Measurements from ENCODE around the gene ACBD6. TPM values are rescaled to one million over a fixed set of nuclear protein-coding genes. Genes with fewer than 3 reads are reported as not detected.

Gene ACBD6
- total RNA-seq, 5 donors from 2014 or later (not counting 1 experiment from before 2014, with no cell fraction given): 44.3 to 58.5 (median 53.0) TPM

DNA sequence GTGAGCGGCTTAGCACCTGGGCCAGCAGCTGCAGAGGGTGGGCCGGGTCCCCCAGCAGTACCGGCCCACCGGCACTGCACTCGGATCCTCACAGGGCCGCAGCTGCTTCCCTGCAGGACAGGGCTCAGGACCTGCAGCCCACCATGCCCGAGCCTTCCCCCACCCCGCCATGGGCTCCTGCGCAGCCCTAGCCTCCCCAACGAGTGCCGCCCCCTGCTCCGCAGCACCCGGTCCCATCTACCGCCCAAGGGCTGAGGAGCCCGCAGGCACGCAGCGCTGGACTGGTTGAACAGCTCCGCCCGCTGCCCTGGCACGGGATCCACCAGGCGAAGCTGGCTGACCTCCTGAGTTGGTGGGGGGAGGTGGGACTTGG, 6.3 kb upstream of the ACBD6 start:
- Histone ChIP-seq H3K9me3 (no peaks in the 10 kb centered on the region), H3K4me1 (ENCODE audit: control insufficient read depth in 1 of 2, extremely low read depth in 1 of 2, insufficient read depth in 2 of 2, low read length in 2 of 2) (no peaks in the 10 kb centered on the region), H3K36me3 (ENCODE audit: control insufficient read depth in 2 of 2, extremely low read depth in 1 of 2, insufficient read depth in 1 of 2, low read length in 1 of 2) (no peaks in the 10 kb centered on the region), H3K27me3 (replicated peaks in 1 of 2; ENCODE audit: control insufficient read depth in 2 of 2, extremely low read depth in 1 of 2, insufficient read depth in 2 of 2, low read length in 1 of 2) (peaks cover 0 to 11% of the 10 kb centered on the region in 2 experiments), H3K4me3 (ENCODE audit: control insufficient read depth in 1 of 2, extremely low read depth in 1 of 2, low read length in 1 of 2) (no peak overlapping the region), H3K27ac (ENCODE audit: low read length) (no peak overlapping the region)
- H3K36me3 Mint-ChIP-seq: no peaks in the 10 kb centered on the region
- 94% methylated on average over 19 of the region's 21 CpGs for WGBS (ENCODE audit: insufficient coverage)
- DNase-seq (no peak), ATAC-seq (replicated peaks in 1 of 4) (no peak)
- POLR2A ChIA-PET: no interaction called here
- CTCF ChIA-PET: no interaction called here
- H3K27me3 Mint-ChIP-seq: peaks cover 9 to 14% of the 10 kb centered on the region in 2 donors
- no peak overlapping the region for H3K27ac Mint-ChIP-seq
- H3K9me3 Mint-ChIP-seq: no peaks in the 10 kb centered on the region
- H3K4me1 Mint-ChIP-seq: peaks cover 0 to 7% (median 1%) of the 10 kb centered on the region in 3 donors
- no peak overlapping the region for H3K4me3 Mint-ChIP-seq

DNA sequence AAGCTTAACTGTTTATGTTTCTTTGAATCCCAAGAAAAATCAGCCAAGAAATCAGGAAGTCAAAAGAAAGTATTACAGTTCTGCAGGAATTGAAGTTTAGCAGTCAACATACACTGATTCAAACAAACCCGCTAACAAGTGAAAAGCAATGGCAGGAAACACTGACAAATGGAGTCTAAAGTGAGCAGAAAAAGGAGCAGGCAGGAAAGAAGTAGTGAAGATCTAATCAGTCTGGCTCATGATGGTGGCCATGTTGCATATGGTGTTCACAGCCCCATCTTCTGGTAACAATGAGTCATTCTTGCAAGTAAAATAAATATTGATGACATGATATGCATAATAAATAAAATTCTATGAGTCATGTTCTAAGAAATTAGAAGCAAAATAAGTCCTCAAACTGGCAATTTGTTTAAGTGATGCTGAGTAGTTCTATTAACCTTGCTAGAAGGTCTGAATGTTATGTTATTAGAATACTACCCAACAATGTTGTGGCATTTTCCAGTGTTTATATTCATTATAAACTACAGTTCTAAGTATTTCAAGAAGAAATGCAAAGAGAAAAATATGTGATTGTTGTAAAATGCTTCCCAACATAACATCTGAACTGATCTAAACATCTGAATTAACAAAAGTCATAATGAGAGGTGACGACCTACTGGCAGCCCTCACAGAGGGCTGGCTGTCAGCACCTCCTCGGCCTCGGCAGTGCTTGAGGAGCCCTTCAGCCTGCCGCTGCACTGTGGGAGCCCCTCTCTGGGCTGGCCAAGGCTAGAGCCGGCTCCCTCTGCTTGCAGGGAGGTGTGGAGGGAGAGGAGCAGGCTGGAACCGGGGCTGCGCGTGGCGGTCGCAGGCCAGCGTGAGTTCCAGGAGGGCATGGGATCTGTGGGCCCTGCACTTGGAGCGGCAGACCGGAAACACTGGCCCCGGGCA, 5.7 kb upstream of the ACBD6 start:
- no peaks in the 10 kb centered on the region for H3K36me3 Mint-ChIP-seq
- no peaks in the 10 kb centered on the region for H3K9me3 Mint-ChIP-seq
- H3K9me3 ChIP-seq: no peaks in the 10 kb centered on the region
- WGBS (ENCODE audit: insufficient coverage): 91% methylated on average over 15 of the region's 15 CpGs
- ChIA-PET POLR2A (no interaction called here), CTCF (interaction anchor here in 1 of 2 donors (1.0 kb wide), 1 partner anchor 34 kb away, joined by 3 read pairs; no protein-coding TSS in a partner anchor)
- peaks cover 0 to 11% of the 10 kb centered on the region in 2 experiments for H3K27me3 ChIP-seq (replicated peaks in 1 of 2; ENCODE audit: control insufficient read depth in 2 of 2, extremely low read depth in 1 of 2, insufficient read depth in 2 of 2, low read length in 1 of 2)
- no peaks in the 10 kb centered on the region for H3K36me3 ChIP-seq (ENCODE audit: control insufficient read depth in 2 of 2, extremely low read depth in 1 of 2, insufficient read depth in 1 of 2, low read length in 1 of 2)
- H3K4me3 ChIP-seq (ENCODE audit: control insufficient read depth in 1 of 2, extremely low read depth in 1 of 2, low read length in 1 of 2): no peak overlapping the region
- H3K4me3 Mint-ChIP-seq: no peak overlapping the region
- no peak overlapping the region for H3K27ac ChIP-seq (ENCODE audit: low read length)
- H3K4me1 Mint-ChIP-seq: peaks cover 5 to 13% (median 7%) of the 10 kb centered on the region in 3 donors
- H3K4me1 ChIP-seq (ENCODE audit: control insufficient read depth in 1 of 2, extremely low read depth in 1 of 2, insufficient read depth in 2 of 2, low read length in 2 of 2): peaks cover 4 to 5% of the 10 kb centered on the region in 2 experiments
- ATAC-seq (replicated peaks in 1 of 4) (peak in 1 of 4 experiments; percentile 47), DNase-seq (peak in 1 of 35 experiments; percentile 32)
- H3K27me3 Mint-ChIP-seq: peaks cover 9 to 14% of the 10 kb centered on the region in 2 donors
- no peak overlapping the region for H3K27ac Mint-ChIP-seq

DNA sequence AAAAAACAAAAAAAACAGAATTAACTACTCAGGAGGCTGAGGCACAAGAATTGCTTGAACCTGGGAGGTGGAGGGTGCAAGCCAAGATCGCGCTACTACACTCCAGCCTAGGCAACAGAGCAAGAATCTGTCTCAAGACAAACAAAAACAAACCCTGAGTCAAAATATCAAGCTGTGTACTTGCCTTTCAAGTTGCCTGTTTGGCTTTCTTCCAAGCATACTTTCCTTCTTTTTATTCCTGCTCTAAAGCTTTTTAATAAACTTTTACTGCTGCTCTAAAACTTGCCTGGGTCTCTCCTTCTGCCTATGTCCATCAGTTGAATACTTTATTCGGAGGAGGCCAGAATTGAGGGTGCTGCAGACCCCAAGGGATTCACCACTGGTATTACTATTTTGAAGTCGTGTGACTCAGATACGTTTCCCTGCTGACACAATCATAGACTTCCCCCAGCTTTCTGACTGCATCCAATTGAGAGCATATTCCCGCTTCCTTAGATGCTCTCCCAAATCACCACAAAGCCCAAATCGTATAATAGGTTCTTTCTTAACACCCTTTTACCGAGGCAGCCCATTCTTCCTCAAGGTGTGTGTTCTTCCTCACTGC, 3.5 kb upstream of the ACBD6 start:
- Mint-ChIP-seq H3K4me1 (peaks cover 21 to 31% (median 22%) of the 10 kb centered on the region in 3 donors), H3K27ac (no peak overlapping the region), H3K4me3 (no peak overlapping the region), H3K9me3 (no peaks in the 10 kb centered on the region), H3K27me3 (no peaks in the 10 kb centered on the region), H3K36me3 (no peaks in the 10 kb centered on the region)
- WGBS (ENCODE audit: insufficient coverage): 85% methylated on average over 7 of the region's 8 CpGs
- Histone ChIP-seq H3K4me3 (ENCODE audit: control insufficient read depth in 1 of 2, extremely low read depth in 1 of 2, low read length in 1 of 2) (no peak overlapping the region), H3K36me3 (ENCODE audit: control insufficient read depth in 2 of 2, extremely low read depth in 1 of 2, insufficient read depth in 1 of 2, low read length in 1 of 2) (no peaks in the 10 kb centered on the region), H3K4me1 (ENCODE audit: control insufficient read depth in 1 of 2, extremely low read depth in 1 of 2, insufficient read depth in 2 of 2, low read length in 2 of 2) (peaks cover 14 to 16% of the 10 kb centered on the region in 2 experiments), H3K27me3 (replicated peaks in 1 of 2; ENCODE audit: control insufficient read depth in 2 of 2, extremely low read depth in 1 of 2, insufficient read depth in 2 of 2, low read length in 1 of 2) (peaks cover 0 to 6% of the 10 kb centered on the region in 2 experiments), H3K9me3 (no peaks in the 10 kb centered on the region), H3K27ac (ENCODE audit: low read length) (no peak overlapping the region)
- ChIA-PET CTCF (interaction anchor here in 1 of 2 donors (1.2 to 4.1 kb wide), 2 partner anchors 10 to 27 kb away, joined by 4 to 20 read pairs; no protein-coding TSS in a partner anchor), POLR2A (no interaction called here)
- ATAC-seq (replicated peaks in 1 of 4): no peak
- DNase-seq: no peak

DNA sequence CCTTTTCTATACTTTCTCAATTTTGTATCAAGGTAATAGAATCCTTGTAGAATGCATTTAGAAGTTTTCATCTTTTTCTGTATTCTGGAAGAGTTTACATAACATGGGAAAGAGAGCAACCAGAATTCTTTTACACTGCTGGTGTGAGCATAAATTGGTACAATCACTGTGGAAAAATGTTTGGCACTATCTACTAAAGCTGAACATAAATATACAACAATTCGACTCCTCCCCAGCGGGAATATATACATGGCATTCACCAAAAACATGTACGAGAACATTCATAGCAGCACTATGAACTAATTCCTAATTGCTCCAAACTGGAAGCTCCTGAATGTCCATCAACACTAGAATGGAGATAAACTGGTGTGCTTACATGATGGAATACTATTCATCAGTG, 1.8 kb upstream of the ACBD6 start:
- H3K9me3 Mint-ChIP-seq: no peaks in the 10 kb centered on the region
- Histone ChIP-seq H3K4me3 (ENCODE audit: control insufficient read depth in 1 of 2, extremely low read depth in 1 of 2, low read length in 1 of 2) (no peak overlapping the region), H3K4me1 (ENCODE audit: control insufficient read depth in 1 of 2, extremely low read depth in 1 of 2, insufficient read depth in 2 of 2, low read length in 2 of 2) (peaks cover 21 to 22% of the 10 kb centered on the region in 2 experiments), H3K36me3 (ENCODE audit: control insufficient read depth in 2 of 2, extremely low read depth in 1 of 2, insufficient read depth in 1 of 2, low read length in 1 of 2) (no peaks in the 10 kb centered on the region), H3K9me3 (no peaks in the 10 kb centered on the region), H3K27me3 (replicated peaks in 1 of 2; ENCODE audit: control insufficient read depth in 2 of 2, extremely low read depth in 1 of 2, insufficient read depth in 2 of 2, low read length in 1 of 2) (peaks cover 0 to 6% of the 10 kb centered on the region in 2 experiments), H3K27ac (ENCODE audit: low read length) (no peak overlapping the region)
- WGBS (ENCODE audit: insufficient coverage): no CpG with 5 or more reads among the region's 3 CpGs
- peaks cover 26 to 41% (median 36%) of the 10 kb centered on the region in 3 donors for H3K4me1 Mint-ChIP-seq
- H3K4me3 Mint-ChIP-seq: peak overlapping the region; percentile 9 to 41 (median 31)
- H3K27ac Mint-ChIP-seq: peak overlapping the region in 1 of 2 donors; percentile 43
- ATAC-seq (replicated peaks in 1 of 4) (no peak), DNase-seq (no peak)
- H3K36me3 Mint-ChIP-seq: no peaks in the 10 kb centered on the region
- ChIA-PET POLR2A (interaction anchor here (0.6 to 1.1 kb wide), 3 partner anchors 27 to 375 kb away, joined by 3 read pairs; partner anchors contain the start of gene XPR1 (in 1 of the 2)), CTCF (interaction anchor here (1.2 to 4.1 kb wide), 4 partner anchors 11 to 656 kb away, joined by 4 to 20 read pairs (median 11); no protein-coding TSS in a partner anchor)
- H3K27me3 Mint-ChIP-seq: no peaks in the 10 kb centered on the region

DNA sequence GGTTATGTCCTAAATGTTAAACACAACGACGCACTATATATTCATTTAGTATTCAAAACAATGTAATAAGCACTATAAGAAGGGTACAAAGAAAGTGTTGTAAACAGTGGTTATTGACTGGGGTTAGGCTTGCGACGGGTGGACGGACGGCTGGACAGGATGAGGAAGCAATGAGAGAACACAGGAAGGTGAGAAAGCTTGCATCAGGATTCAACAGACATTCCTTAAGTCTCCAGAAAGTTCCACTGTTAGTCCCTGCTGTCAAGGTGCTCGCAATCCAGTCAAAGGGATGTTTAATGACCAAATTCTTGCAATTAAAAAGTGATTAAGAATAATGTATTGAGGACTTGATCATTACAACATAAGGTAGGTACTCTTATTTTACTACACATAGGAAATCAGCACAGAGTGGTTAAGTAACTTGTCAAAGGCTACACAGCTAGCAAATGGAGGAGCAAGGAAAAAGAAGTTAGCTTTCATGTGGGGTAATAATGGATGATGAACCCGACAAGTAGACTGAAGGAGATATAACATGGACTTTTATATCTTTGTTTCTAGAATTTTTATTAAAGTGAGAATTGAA, 994 bp upstream of the ACBD6 start:
- Mint-ChIP-seq H3K36me3 (peaks cover 3% of the 10 kb centered on the region), H3K4me3 (peak overlapping the region; percentile 92 to 96 (median 95)), H3K27me3 (no peaks in the 10 kb centered on the region), H3K27ac (peak overlapping the region; percentile 96 to 99), H3K4me1 (peaks cover 29 to 44% (median 39%) of the 10 kb centered on the region in 3 donors), H3K9me3 (no peaks in the 10 kb centered on the region)
- ChIA-PET POLR2A (interaction anchor here in 1 of 2 donors (0.8 kb wide), 1 partner anchor 688 kb away, joined by 6 read pairs; no protein-coding TSS in a partner anchor), CTCF (interaction anchor here (0.6 to 4.1 kb wide), 4 partner anchors 9 to 657 kb away, joined by 3 to 20 read pairs (median 11); no protein-coding TSS in a partner anchor)
- no peaks in the 10 kb centered on the region for H3K36me3 ChIP-seq (ENCODE audit: control insufficient read depth in 2 of 2, extremely low read depth in 1 of 2, insufficient read depth in 1 of 2, low read length in 1 of 2)
- no peaks in the 10 kb centered on the region for H3K9me3 ChIP-seq
- 8% methylated on average over 4 of the region's 8 CpGs for WGBS (ENCODE audit: insufficient coverage)
- peak overlapping the region; percentile 97 to 99 for H3K4me3 ChIP-seq (ENCODE audit: control insufficient read depth in 1 of 2, extremely low read depth in 1 of 2, low read length in 1 of 2)
- H3K4me1 ChIP-seq (ENCODE audit: control insufficient read depth in 1 of 2, extremely low read depth in 1 of 2, insufficient read depth in 2 of 2, low read length in 2 of 2): peaks cover 21 to 22% of the 10 kb centered on the region in 2 experiments
- peaks cover 0 to 1% of the 10 kb centered on the region in 2 experiments for H3K27me3 ChIP-seq (replicated peaks in 1 of 2; ENCODE audit: control insufficient read depth in 2 of 2, extremely low read depth in 1 of 2, insufficient read depth in 2 of 2, low read length in 1 of 2)
- ATAC-seq (replicated peaks in 1 of 4): no peak
- no peak for DNase-seq
- H3K27ac ChIP-seq (ENCODE audit: low read length): peak overlapping the region; percentile 87

Data from T-cell (primary cell).